Immature natural killer cell (primary cell): Measurements from ENCODE around the gene EPB41L5. TPM values are rescaled to one million over a fixed set of nuclear protein-coding genes. Genes with fewer than 3 reads are reported as not detected.
"Not testable (repeated sequence)": the region's sequence is repeated elsewhere in the genome, so short reads cannot be mapped to it uniquely, and the experiment has no call there.

Experiments
- DNase-seq, 3 donors: peaks; one replicate each; pipeline ENCODE4 v3.0.0; 2022; ENCODE audit warnings: mixed read lengths in 1 of 3
- H3K27ac Mint-ChIP-seq, 6 donors: one replicate each; pipeline ENCODE4 v1.8.0; 2020; ENCODE audit warnings: mixed read lengths in 6 of 6, mild to moderate bottlenecking in 5 of 6, inconsistent platforms in 4 of 6, moderate library complexity in 3 of 6
- H3K27me3 Mint-ChIP-seq, 3 donors: one replicate each; pipeline ENCODE4 v1.8.0; 2020 to 2021; ENCODE audit warnings: low read depth in 3 of 3, mild to moderate bottlenecking in 3 of 3, mixed read lengths in 3 of 3, moderate library complexity in 3 of 3, inconsistent platforms in 1 of 3
- H3K36me3 Mint-ChIP-seq, 3 donors: one replicate each; pipeline ENCODE4 v1.8.0; 2020; ENCODE audit warnings: mixed read lengths in 3 of 3, inconsistent platforms in 2 of 3, mild to moderate bottlenecking in 2 of 3
- H3K4me1 Mint-ChIP-seq, 2 donors: one replicate each; pipeline ENCODE4 v1.8.0; 2020; ENCODE audit warnings: inconsistent platforms in 2 of 2, mild to moderate bottlenecking in 2 of 2, mixed read lengths in 2 of 2, moderate library complexity in 1 of 2
- H3K4me3 Mint-ChIP-seq, 5 donors: one replicate each; pipeline ENCODE4 v1.8.0; 2020; ENCODE audit warnings: mild to moderate bottlenecking in 5 of 5, mixed read lengths in 5 of 5, inconsistent platforms in 3 of 5, moderate library complexity in 3 of 5
- H3K9me3 Mint-ChIP-seq, 6 donors: one replicate each; pipeline ENCODE4 v1.8.0; 2020; ENCODE audit warnings: mild to moderate bottlenecking in 6 of 6, mixed read lengths in 6 of 6, inconsistent platforms in 4 of 6, moderate library complexity in 3 of 6
- polyA plus RNA-seq, 3 donors: library from polyadenylated mRNA; unstranded; fragments of 300-500 nt; fragmentation: Illumina TruSeq; gene quantifications; one replicate each; pipeline ENCODE4 v1.2.3, GENCODE V29; 2021

Gene EPB41L5
- polyA plus RNA-seq, 3 donors from 2014 or later: 1.5 to 5.8 (median 4.1) TPM

GRCh38 chr2:120177001-120177621 lies 164.2 kb downstream of the EPB41L5 start:
- H3K9me3 Mint-ChIP-seq: peaks cover 0 to under 1% (median 0%) of the 10 kb centered on the region in 6 donors
- DNase-seq: peak; percentile 81 to 85 (median 84)
- H3K4me3 Mint-ChIP-seq: peak overlapping the region; percentile 94 to 100 (median 97)
- peaks cover 42 to 58% of the 10 kb centered on the region in 2 donors for H3K4me1 Mint-ChIP-seq
- H3K36me3 Mint-ChIP-seq: peaks cover 0 to 4% (median 1%) of the 10 kb centered on the region in 3 donors
- peaks cover 0 to 4% (median 3%) of the 10 kb centered on the region in 3 donors for H3K27me3 Mint-ChIP-seq
- peak overlapping the region; percentile 97 to 99 (median 98) for H3K27ac Mint-ChIP-seq

GRCh38 chr2:120177973-120178372 lies 165.1 kb downstream of the EPB41L5 start:
- Mint-ChIP-seq H3K27me3 (peaks cover 0 to 6% (median 3%) of the 10 kb centered on the region in 3 donors), H3K4me3 (peak overlapping the region; percentile 94 to 100 (median 97)), H3K27ac (peak overlapping the region; percentile 97 to 99 (median 98)), H3K4me1 (peaks cover 49 to 67% of the 10 kb centered on the region in 2 donors), H3K36me3 (peaks cover 0 to 2% (median 0%) of the 10 kb centered on the region in 3 donors), H3K9me3 (peaks cover 0 to 3% (median 0%) of the 10 kb centered on the region in 6 donors)
- DNase-seq: no peak

GRCh38 chr2:120179396-120179795 lies 166.5 kb downstream of the EPB41L5 start:
- Mint-ChIP-seq H3K4me1 (peaks cover 57 to 76% of the 10 kb centered on the region in 2 donors), H3K36me3 (peaks cover 0 to 2% (median 0%) of the 10 kb centered on the region in 3 donors), H3K27ac (peak overlapping the region in 5 of 6 donors; percentile 18 to 98 (median 48)), H3K4me3 (no peak overlapping the region), H3K27me3 (peaks cover 0 to 6% (median 1%) of the 10 kb centered on the region in 3 donors), H3K9me3 (peaks cover 0 to 3% (median 0%) of the 10 kb centered on the region in 6 donors)
- DNase-seq: no peak

DNA sequence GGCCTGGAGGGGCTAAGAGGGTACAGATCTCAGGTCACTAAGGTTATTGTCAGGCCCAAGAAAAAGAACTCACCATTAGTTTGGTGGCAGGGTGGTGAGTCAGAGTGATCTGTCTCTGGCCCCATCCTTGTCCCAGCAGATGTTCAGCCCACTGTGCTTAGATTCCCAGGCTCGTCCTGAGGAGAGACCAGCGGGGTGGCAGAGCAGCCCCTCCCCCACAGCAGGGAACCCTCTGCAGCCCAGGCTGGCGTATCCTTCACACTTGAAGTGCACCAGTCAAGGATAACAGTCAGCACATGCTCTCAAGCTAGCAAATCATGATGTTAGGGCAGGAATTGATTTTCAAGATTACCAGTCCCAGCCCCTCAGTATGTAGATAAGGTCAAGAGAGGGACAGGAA lies 167.2 kb downstream of the EPB41L5 start:
- Mint-ChIP-seq H3K4me1 (peaks cover 57 to 72% of the 10 kb centered on the region in 2 donors), H3K27ac (peak overlapping the region in 2 of 6 donors; percentile 26 to 48), H3K9me3 (peaks cover 0 to 4% (median 0%) of the 10 kb centered on the region in 6 donors), H3K36me3 (peaks cover under 1 to 3% (median 2%) of the 10 kb centered on the region in 3 donors), H3K4me3 (no peak overlapping the region), H3K27me3 (peaks cover 0 to 6% (median 1%) of the 10 kb centered on the region in 3 donors)
- no peak for DNase-seq

GRCh38 chr2:120182019-120182560 lies 169.2 kb downstream of the EPB41L5 start:
- Mint-ChIP-seq H3K27ac (peak overlapping the region; percentile 88 to 98 (median 91)), H3K27me3 (peaks cover 0 to 3% (median 2%) of the 10 kb centered on the region in 3 donors), H3K9me3 (peaks cover 0 to 4% (median 0%) of the 10 kb centered on the region in 6 donors), H3K4me1 (peaks cover 47 to 56% of the 10 kb centered on the region in 2 donors), H3K36me3 (peaks cover 2 to 9% (median 6%) of the 10 kb centered on the region in 3 donors), H3K4me3 (peak overlapping the region; percentile 63 to 86 (median 80))
- DNase-seq: peak; percentile 23 to 41 (median 37)

DNA sequence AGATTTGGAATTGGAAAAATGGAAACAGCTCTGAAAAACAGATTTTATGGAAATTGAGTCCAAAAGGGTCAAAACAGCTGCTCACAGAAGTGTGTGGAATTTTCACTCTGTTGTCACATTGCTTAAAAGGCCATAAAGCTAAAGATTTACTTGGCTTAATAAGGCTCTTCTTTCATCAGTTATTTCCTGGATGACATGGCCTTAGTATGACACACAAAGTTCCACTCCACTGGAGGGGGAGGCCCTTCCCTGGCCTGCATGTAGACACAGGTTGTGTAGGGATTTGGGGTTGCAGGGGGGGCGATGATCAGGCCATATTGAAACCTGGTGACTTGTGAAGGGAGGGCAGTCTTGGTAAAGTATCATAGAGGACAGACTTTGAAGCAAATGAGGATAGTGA lies 176.3 kb downstream of the EPB41L5 start:
- H3K27me3 Mint-ChIP-seq: peaks cover 0 to 2% (median 0%) of the 10 kb centered on the region in 3 donors
- H3K27ac Mint-ChIP-seq: no peak overlapping the region
- H3K9me3 Mint-ChIP-seq: peaks cover 7 to 20% (median 18%) of the 10 kb centered on the region in 6 donors
- DNase-seq: no peak
- no peaks in the 10 kb centered on the region for H3K4me1 Mint-ChIP-seq
- H3K36me3 Mint-ChIP-seq: peaks cover 11 to 18% (median 14%) of the 10 kb centered on the region in 3 donors
- H3K4me3 Mint-ChIP-seq: no peak overlapping the region

- no peak for DNase-seq
- Mint-ChIP-seq H3K36me3 (peaks cover 8 to 14% (median 8%) of the 10 kb centered on the region in 3 donors), H3K4me1 (no peaks in the 10 kb centered on the region), H3K4me3 (no peak overlapping the region), H3K27ac (no peak overlapping the region), H3K9me3 (peaks cover 11 to 24% (median 20%) of the 10 kb centered on the region in 6 donors), H3K27me3 (peaks cover 0 to 3% (median 0%) of the 10 kb centered on the region in 3 donors)
Measured at GRCh38 chr2:120192280-120192679, 179.4 kb downstream of the EPB41L5 start.

DNA sequence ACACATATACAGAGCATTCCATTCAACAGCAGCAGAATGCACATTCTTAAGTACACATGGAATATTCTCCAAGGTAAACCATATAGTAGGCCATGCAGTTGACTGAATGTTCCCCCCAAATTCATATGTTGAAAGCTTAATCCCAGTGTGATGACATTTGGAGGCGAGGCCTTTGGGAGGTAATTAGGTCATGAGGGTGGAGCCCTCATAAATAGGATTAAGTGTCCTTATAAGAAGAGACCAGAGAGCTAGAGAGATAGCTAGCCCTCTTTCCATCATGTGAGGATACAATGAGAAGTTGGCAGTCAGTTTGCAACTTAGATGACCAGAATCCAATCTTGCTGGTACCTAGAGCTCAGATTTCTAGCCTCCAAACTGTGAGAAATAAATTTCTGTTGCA lies 182.7 kb downstream of the EPB41L5 start:
- DNase-seq: no peak
- H3K4me1 Mint-ChIP-seq: no peaks in the 10 kb centered on the region
- peaks cover 8 to 22% (median 12%) of the 10 kb centered on the region in 3 donors for H3K36me3 Mint-ChIP-seq
- peaks cover 13 to 29% (median 20%) of the 10 kb centered on the region in 6 donors for H3K9me3 Mint-ChIP-seq
- H3K27ac Mint-ChIP-seq: no peak overlapping the region
- no peak overlapping the region for H3K4me3 Mint-ChIP-seq
- H3K27me3 Mint-ChIP-seq: peaks cover 0 to 3% (median 0%) of the 10 kb centered on the region in 3 donors

- not testable (repeated sequence) for H3K27me3 Mint-ChIP-seq, H3K4me3 Mint-ChIP-seq, H3K27ac Mint-ChIP-seq
Measured at GRCh38 chr2:120199817-120200459, 187.1 kb downstream of the EPB41L5 start.

GRCh38 chr2:120203251-120204021 lies 190.6 kb downstream of the EPB41L5 start:
- H3K36me3 Mint-ChIP-seq: peaks cover 0 to 4% (median 4%) of the 10 kb centered on the region in 3 donors
- no peak overlapping the region for H3K27ac Mint-ChIP-seq
- no peaks in the 10 kb centered on the region for H3K4me1 Mint-ChIP-seq
- H3K9me3 Mint-ChIP-seq: peaks cover 0 to 5% (median 1%) of the 10 kb centered on the region in 6 donors
- H3K4me3 Mint-ChIP-seq: no peak overlapping the region
- no peak for DNase-seq
- H3K27me3 Mint-ChIP-seq: peaks cover 0 to 2% (median 1%) of the 10 kb centered on the region in 3 donors

More at GRCh38 chr2:120199817-120200459, 187.1 kb downstream of the EPB41L5 start:
- Mint-ChIP-seq H3K9me3 (peaks cover 0 to 11% (median 5%) of the 10 kb centered on the region in 6 donors), H3K36me3 (peaks cover 0 to 10% (median 4%) of the 10 kb centered on the region in 3 donors)
- not testable (repeated sequence) for DNase-seq, H3K4me1 Mint-ChIP-seq

DNA sequence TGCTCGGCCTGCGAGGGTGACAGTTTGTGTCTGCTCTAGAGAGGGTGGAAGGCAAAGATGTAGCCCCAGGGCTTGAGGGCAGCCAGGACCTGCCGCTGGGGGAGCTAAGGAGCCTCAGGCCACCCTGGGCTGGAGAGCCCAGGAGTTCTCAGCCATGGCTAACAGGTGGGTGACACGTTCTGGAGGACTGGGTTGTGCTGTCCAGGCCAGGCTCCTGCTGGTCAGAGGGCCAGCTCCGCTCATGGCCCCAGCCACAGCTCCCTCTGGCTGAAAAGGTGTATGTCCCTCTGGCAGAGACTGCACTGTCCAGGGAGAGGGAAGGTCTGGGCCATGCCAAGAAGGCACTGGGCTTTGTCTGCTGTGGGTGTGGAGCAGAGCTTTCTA lies 191.1 kb downstream of the EPB41L5 start:
- Mint-ChIP-seq H3K4me3 (no peak overlapping the region), H3K27me3 (peaks cover 0 to 2% (median 1%) of the 10 kb centered on the region in 3 donors), H3K27ac (no peak overlapping the region), H3K36me3 (peaks cover 0 to under 1% (median under 1%) of the 10 kb centered on the region in 3 donors), H3K9me3 (peaks cover 0 to under 1% (median 0%) of the 10 kb centered on the region in 6 donors), H3K4me1 (no peaks in the 10 kb centered on the region)
- DNase-seq: no peak

- Mint-ChIP-seq H3K4me1 (peaks cover 0 to 3% of the 10 kb centered on the region in 2 donors), H3K27me3 (peaks cover 0 to 2% (median 1%) of the 10 kb centered on the region in 3 donors), H3K4me3 (no peak overlapping the region), H3K36me3 (no peaks in the 10 kb centered on the region), H3K9me3 (no peaks in the 10 kb centered on the region), H3K27ac (peak overlapping the region in 1 of 6 donors; percentile 40)
- DNase-seq: no peak
Measured at GRCh38 chr2:120204417-120204816, 191.5 kb downstream of the EPB41L5 start.
